Mammary epithelial cell (primary cell): ENCODE measurements around the gene EFNA5.

Experiments used
- CTCF ChIP-seq, 2 donors: IDR thresholded peaks in 1 of 2; conservative IDR thresholded peaks in 1 of 2; 2 replicates each; pipeline ENCODE4 v1.5.1; 2011 to 2012; ENCODE audit warnings: inconsistent platforms in 2 of 2, low read length in 2 of 2, mild to moderate bottlenecking in 2 of 2, control low read depth in 1 of 2, low read depth in 1 of 2; ENCODE audit not compliant: insufficient read depth in 1 of 2; ENCODE audit errors: extremely low read depth in 1 of 2
- EZH2 ChIP-seq: IDR thresholded peaks from 2 replicates; pipeline ENCODE4 v1.6.1; 2012; ENCODE audit warnings: low read length, inconsistent platforms, borderline replicate concordance

DNA sequence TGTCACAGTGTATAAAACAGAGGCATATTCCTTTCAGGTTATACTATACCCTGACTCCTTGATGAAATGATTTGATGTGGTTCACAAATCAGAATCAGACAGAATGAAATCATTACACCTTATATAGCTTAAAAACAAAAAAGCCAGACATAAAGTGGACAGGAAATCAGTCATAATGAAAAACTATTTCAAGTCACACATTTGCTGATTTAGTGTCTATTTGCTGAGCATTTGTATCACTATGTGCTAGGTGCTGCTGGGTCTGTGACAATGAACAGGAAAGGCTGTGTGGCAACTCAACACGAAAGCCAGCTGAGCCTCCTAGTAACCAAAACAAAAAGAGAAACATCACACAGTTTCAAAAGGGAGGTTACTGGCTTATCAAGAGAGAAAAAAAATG lies 194.0 kb downstream of the EFNA5 start:
- no peak for TF ChIP-seq CTCF (conservative IDR thresholded peaks at IDR 0.05 in 1 of 2, IDR thresholded peaks at IDR 0.05 in 1 of 2; ENCODE audit: extremely low read depth in 1 of 2, insufficient read depth in 1 of 2, low read depth in 1 of 2, low read length in 2 of 2)
- TF ChIP-seq EZH2 = no peak
